Panc1 (cell line): ENCODE measurements around the gene PLA2G4C. TPM values are rescaled to one million over a fixed set of nuclear protein-coding genes. Genes with fewer than 3 reads are reported as not detected.

Experiments used
- ATAC-seq: fragments of 200-7000 bp; cut with Tn5 transposase; 2 replicates; pipeline ENCODE4 v1.9.1; 2020; ENCODE audit warnings: mild to moderate bottlenecking, moderate library complexity
- Bru-seq: library from RNA; stranded (reverse); fragments of 400-500 nt; gene quantifications from one replicate; lab custom pipeline; 2021; lab: Mats Ljungman, UMichigan
- BruChase-seq, 2 experiments: library from RNA; stranded (reverse); fragments of 400-500 nt; gene quantifications; one replicate each; lab custom pipeline; 2021; lab: Mats Ljungman, UMichigan
- BruUV-seq: library from RNA; stranded (reverse); fragments of 400-500 nt; replicated peaks from 2 replicates; lab custom pipeline; 2021; lab: Mats Ljungman, UMichigan
- CTCF ChIA-PET: fragments of 300-600 bp; sonication (Branson Sonifier 250); formaldehyde crosslinking; loops from one replicate; lab custom pipeline; 2022; ENCODE audit warnings: antibody characterized with exemption; lab: Charles Lee
- POLR2A ChIA-PET: fragments of 300-600 bp; sonication (Branson Sonifier 250); formaldehyde crosslinking; loops from one replicate; lab custom pipeline; 2022; ENCODE audit warnings: antibody characterized with exemption; lab: Charles Lee
- DNase-seq: peaks from one replicate; pipeline ENCODE4 v3.0.0-alpha.2; 2010; ENCODE audit warnings: low read depth, low spot score
- H3K27ac ChIP-seq: 2 replicates; pipeline ENCODE4 v1.5.1; 2011; ENCODE audit warnings: mild to moderate bottlenecking, low read length, inconsistent platforms
- H3K27me3 ChIP-seq: fragments of 200-500 bp; sonication (Bioruptor generic); 2 replicates; pipeline ENCODE4 v1.6.0; 2014; ENCODE audit warnings: low read length, inconsistent platforms; ENCODE audit not compliant: control insufficient read depth, insufficient read depth
- H3K36me3 ChIP-seq: fragments of 200-500 bp; sonication (Bioruptor generic); 2 replicates; pipeline ENCODE4 v1.5.1; 2014; ENCODE audit warnings: inconsistent platforms, mild to moderate bottlenecking, low read length, moderate library complexity; ENCODE audit not compliant: control insufficient read depth, insufficient read depth
- H3K4me1 ChIP-seq: 2 replicates; pipeline ENCODE4 v1.5.1; 2011; ENCODE audit warnings: inconsistent platforms, mild to moderate bottlenecking, low read length, moderate library complexity; ENCODE audit not compliant: control insufficient read depth, insufficient read depth
- H3K4me3 ChIP-seq, 2 experiments: 2 replicates each; pipeline ENCODE4 v1.5.1; 2011 to 2012; ENCODE audit warnings: low read depth in 2 of 2, low read length in 2 of 2, mild to moderate bottlenecking in 2 of 2, inconsistent platforms in 1 of 2, moderate library complexity in 1 of 2
- H3K9me3 ChIP-seq: fragments of 200-500 bp; sonication (Bioruptor generic); 2 replicates; pipeline ENCODE4 v1.5.1; 2014; ENCODE audit warnings: low read depth, mild to moderate bottlenecking, inconsistent platforms, low read length, moderate library complexity; ENCODE audit not compliant: control insufficient read depth, insufficient read depth
- CTCF ChIP-seq: fragments of 450-650 bp; IDR thresholded peaks from 2 replicates; pipeline ENCODE4 v1.5.1; 2017; ENCODE audit warnings: mild to moderate bottlenecking
- POLR2AphosphoS5 ChIP-seq: IDR thresholded peaks from 2 replicates; pipeline ENCODE4 v1.6.1; 2012; ENCODE audit warnings: mild to moderate bottlenecking, low read depth, low read length, moderate library complexity
- REST ChIP-seq, 2 experiments: IDR thresholded peaks; 2 replicates each; pipeline ENCODE4 v1.6.1; 2011 to 2012; ENCODE audit warnings: low read depth in 2 of 2, control low read depth in 1 of 2, low read length in 1 of 2, mild to moderate bottlenecking in 1 of 2, moderate library complexity in 1 of 2; ENCODE audit not compliant: insufficient read depth in 1 of 2
- SIN3A ChIP-seq: IDR thresholded peaks from 2 replicates; pipeline ENCODE4 v1.6.1; 2012; ENCODE audit warnings: low read depth, mild to moderate bottlenecking, low read length, moderate library complexity, borderline replicate concordance; ENCODE audit not compliant: insufficient read depth
- TCF7L2 ChIP-seq: IDR thresholded peaks from 2 replicates; pipeline ENCODE4 v1.6.1; 2011; ENCODE audit warnings: mild to moderate bottlenecking, low read depth, low read length, inconsistent platforms
- in situ Hi-C: cut with HindIII; loops from 2 replicates; pipeline ENCODE4 v1.10.0; 2016; ENCODE audit warnings: low sequenced_read_pairs, low pct_unique_long_range_greater_than_20kb
- intact Hi-C: fragments of 100-400 bp; cut with micrococcal nuclease; formaldehyde crosslinking; loops from one replicate; pipeline ENCODE4 v1.10.0; 2022; ENCODE audit not compliant: unreplicated experiment
- long read RNA-seq: library from polyadenylated mRNA; unstranded; transcript quantifications from one replicate; pipeline ENCODE4 v2.0.0, GENCODE V29; 2021; ENCODE audit not compliant: unreplicated experiment
- polyA plus RNA-seq: library from polyadenylated mRNA; unstranded; fragments of >200 nt; gene quantifications from one replicate; pipeline ENCODE4 v1.2.1, GENCODE V29; 2012; ENCODE audit warnings: missing spikeins; ENCODE audit not compliant: insufficient read length
- total RNA-seq: library from RNA; stranded (reverse); gene quantifications from one replicate; pipeline ENCODE4 v1.2.1, GENCODE V29; 2021; ENCODE audit not compliant: unreplicated experiment

The PLA2G4C gene
- 2.0 TPM for total RNA-seq
- polyA plus RNA-seq, result 6.1 TPM
- Bru-seq, nascent RNA, result percentile 31 among the genes with signal in this experiment
- percentile 38 among the genes with signal in this experiment for BruChase-seq, experiment 1, labeled RNA remaining after a 2-hour chase
- BruChase-seq, experiment 2, labeled RNA remaining after a 6-hour chase, result percentile 36 among the genes with signal in this experiment
- long read RNA-seq, partial matches to known transcripts, result 0 of 1 reads
- long read RNA-seq, other reads (novel, unspliced or antisense), result 1 of 1 reads

GRCh38 chr19:48110350-48110966 lies at the start of gene PLA2G4C:
Gene PLA2G4C (minus strand): TSS chr19:48110817. CDS start chr19:48106529, 4,288 bp downstream.
- TF ChIP-seq REST (IDR thresholded peaks at IDR 0.05; ENCODE audit: insufficient read depth in 1 of 2, low read depth in 2 of 2, low read length in 1 of 2) (peak; percentile 84 to 89), TCF7L2 (no peak)
- H3K27me3 ChIP-seq, result no peaks in the 10 kb centered on the region
- H3K4me1 ChIP-seq, result no peaks in the 10 kb centered on the region; the same call in 1 of the 2 replicates
- CTCF ChIA-PET, result interaction anchor here (0.6 to 0.9 kb wide), 2 partner anchors 9 to 13 kb away, joined by 3 to 4 read pairs; no protein-coding TSS in a partner anchor
- H3K27ac ChIP-seq, result peak within 1 kb of the TSS; percentile 78
- no TSS peak for BruUV-seq
- in situ Hi-C loops (no loop called here), intact Hi-C loops (no loop called here)
- H3K36me3 ChIP-seq, result no peaks in the 10 kb centered on the region
- ATAC-seq (peak; percentile 85), DNase-seq (peak; percentile 39)
- POLR2A ChIA-PET, result no interaction called here
- no peaks in the 10 kb centered on the region for H3K9me3 ChIP-seq
- H3K4me3 ChIP-seq, result peak within 1 kb of the TSS; percentile 46 to 62

- BruUV-seq, result no TSS peak
These were observed 47.7 kb upstream of the PLA2G4C start for GRCh38 chr19:48158210-48158790.

More at GRCh38 chr19:48158210-48158790, 47.7 kb upstream of the PLA2G4C start:
- Histone ChIP-seq H3K27ac (no peak overlapping the region), H3K27me3 (no peaks in the 10 kb centered on the region), H3K9me3 (no peaks in the 10 kb centered on the region), H3K4me3 (no peak overlapping the region), H3K36me3 (no peaks in the 10 kb centered on the region), H3K4me1 (no peaks in the 10 kb centered on the region)
- ChIA-PET CTCF (no interaction called here), POLR2A (no interaction called here)
- no peak for DNase-seq
- in situ Hi-C loops (no loop called here), intact Hi-C loops (no loop called here)
- no peak for ATAC-seq
- TF ChIP-seq POLR2AphosphoS5 (no peak), CTCF (no peak), TCF7L2 (no peak), REST (IDR thresholded peaks at IDR 0.05; ENCODE audit: insufficient read depth in 1 of 2, low read depth in 2 of 2, low read length in 1 of 2) (no peak), SIN3A (no peak)
